ENCODE measurements around the gene SGSM2.
A peak's percentile ranks its signal among the peaks of the same experiment; 100 is the strongest.
"Not testable (repeated sequence)": the region's sequence is repeated elsewhere in the genome, so short reads cannot be mapped to it uniquely, and the experiment has no call there.

Gene SGSM2, protein sequence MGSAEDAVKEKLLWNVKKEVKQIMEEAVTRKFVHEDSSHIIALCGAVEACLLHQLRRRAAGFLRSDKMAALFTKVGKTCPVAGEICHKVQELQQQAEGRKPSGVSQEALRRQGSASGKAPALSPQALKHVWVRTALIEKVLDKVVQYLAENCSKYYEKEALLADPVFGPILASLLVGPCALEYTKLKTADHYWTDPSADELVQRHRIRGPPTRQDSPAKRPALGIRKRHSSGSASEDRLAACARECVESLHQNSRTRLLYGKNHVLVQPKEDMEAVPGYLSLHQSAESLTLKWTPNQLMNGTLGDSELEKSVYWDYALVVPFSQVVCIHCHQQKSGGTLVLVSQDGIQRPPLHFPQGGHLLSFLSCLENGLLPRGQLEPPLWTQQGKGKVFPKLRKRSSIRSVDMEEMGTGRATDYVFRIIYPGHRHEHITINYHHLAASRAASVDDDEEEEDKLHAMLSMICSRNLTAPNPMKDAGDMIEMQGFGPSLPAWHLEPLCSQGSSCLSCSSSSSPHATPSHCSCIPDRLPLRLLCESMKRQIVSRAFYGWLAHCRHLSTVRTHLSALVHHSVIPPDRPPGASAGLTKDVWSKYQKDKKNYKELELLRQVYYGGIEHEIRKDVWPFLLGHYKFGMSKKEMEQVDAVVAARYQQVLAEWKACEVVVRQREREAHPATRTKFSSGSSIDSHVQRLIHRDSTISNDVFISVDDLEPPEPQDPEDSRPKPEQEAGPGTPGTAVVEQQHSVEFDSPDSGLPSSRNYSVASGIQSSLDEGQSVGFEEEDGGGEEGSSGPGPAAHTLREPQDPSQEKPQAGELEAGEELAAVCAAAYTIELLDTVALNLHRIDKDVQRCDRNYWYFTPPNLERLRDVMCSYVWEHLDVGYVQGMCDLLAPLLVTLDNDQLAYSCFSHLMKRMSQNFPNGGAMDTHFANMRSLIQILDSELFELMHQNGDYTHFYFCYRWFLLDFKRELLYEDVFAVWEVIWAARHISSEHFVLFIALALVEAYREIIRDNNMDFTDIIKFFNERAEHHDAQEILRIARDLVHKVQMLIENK

GRCh38 chr17:2336852-2337543 lies at the start of gene SGSM2:
Gene SGSM2 (plus strand): TSS chr17:2337501. CDS start chr17:2337689, 188 bp downstream.
- peak; percentile 80 for DNase-seq

- DNase-seq: no peak
These were observed 47.3 kb upstream of the SGSM2 start for GRCh38 chr17:2289878-2290478.

DNA sequence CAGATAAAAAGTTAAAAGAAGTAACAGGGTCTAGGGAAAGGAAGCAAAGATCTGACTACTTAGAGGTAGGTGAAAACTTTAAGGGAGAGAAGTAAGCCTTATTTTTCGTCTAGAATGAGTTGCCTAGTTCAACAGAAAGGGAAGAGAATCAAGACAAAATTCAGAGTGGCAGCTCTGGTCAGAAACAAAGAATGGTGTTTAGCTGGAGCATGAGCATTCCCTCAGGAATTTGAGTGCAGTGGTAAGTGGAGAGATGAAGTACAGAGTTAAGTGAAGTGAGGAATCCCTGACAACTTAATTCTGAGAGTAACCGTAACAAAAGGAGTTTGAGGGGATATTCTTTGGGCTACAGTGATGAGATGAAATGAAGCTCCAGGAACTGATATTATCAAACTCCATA lies 45.2 kb upstream of the SGSM2 start:
- no peak for DNase-seq

DNA sequence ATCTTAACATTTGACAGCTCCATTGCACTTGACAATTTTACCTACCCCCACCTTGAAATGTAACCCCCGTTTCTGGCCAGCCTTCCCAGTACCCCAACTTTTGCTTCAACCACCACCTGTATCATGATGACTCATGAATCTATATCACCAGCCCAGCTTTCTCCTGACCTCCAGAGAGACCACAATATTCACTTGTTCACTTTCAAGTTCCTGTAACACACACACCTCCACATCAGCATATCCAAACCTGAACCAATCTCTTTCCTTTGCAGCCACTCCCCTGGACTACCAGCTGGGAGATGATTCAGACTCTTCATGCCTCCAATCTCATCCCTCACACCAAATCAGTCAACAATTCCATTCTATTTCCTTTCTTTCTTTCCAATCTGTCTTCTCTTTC lies 41.7 kb upstream of the SGSM2 start:
- DNase-seq: no peak

GRCh38 chr17:2297023-2297422 lies 40.3 kb upstream of the SGSM2 start:
- DNase-seq: no peak

DNA sequence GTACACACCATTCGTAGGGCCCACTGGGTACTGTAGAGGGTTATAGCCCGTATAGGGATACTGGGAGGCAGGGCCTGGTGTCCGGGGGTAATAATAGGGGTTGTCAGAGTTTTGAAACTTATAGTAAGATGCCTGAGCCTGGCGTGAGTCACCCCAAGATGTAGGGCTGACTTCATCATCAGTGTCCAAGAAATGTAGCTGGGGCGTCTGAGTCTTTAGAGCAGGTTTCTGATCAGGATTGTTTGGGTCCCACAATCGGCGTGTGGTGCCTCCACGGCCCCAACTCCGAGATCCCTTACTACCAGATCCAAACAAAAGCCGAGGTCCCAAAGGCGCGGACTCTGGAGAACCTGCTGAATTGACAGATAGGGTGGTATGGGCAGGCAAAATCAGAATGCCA lies 38.2 kb upstream of the SGSM2 start:
- no peak for DNase-seq

- no peak for DNase-seq
These were observed 37.5 kb upstream of the SGSM2 start for GRCh38 chr17:2299756-2300155.

GRCh38 chr17:2302778-2303203 lies 34.5 kb upstream of the SGSM2 start:
- DNase-seq: no peak

DNA sequence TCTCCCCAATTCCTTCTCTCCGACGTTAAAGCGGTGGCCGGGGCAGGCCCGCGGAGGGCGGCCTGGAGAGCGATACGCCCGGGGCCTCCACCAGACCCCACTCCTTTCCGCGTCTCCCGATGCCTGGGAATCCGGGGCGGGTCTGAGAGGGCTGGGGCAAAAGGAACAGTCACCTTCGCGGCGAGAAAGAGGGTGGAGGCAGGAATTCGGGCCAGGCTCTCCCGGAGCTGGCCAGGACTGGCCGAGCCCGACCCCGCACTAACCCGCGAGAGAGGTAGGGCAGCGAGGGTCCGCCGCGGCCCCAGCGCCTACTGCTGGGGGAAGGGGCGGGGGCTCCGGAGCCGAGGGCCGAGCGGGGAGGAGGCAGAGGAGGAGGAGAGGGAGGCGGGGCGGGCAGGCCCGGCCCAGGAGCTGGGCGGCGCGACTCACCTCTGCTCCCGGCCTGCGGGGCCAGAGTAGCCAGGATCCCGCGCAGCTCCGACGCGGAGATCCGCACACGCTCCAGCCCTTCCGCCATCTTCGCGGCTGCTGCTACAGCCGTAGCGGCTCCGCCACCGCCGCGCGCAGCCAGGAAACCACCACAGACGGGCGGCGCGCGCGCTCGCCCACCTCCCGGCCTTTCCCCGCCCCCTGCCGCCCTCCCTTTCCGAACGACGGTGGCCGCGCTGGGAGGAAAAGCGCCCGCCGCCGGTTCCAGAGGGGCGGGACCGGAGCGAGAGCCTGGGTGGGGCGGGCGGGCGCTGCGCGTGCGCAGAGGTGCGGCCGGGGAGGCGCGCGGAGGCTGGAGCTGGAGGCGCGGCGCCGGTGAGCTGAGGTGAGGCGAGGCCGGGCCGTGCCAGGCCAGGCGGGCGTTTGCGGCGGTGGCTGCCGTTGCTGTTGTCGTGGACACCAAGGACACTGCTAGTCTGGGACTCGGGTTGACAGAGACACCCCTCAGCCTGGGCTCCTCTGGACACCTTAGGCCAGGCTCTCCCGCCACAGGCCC lies 33.8 kb upstream of the SGSM2 start, which contains the start of the genes SMG6 and SRR:
TSS of gene SMG6 (minus strand) at position 582 of the 985 bp plus-strand sequence. CDS start at position 517, 65 bp downstream.
TSS of gene SRR (plus strand) at position 747 of the 985 bp plus-strand sequence. CDS start 11,611 bp downstream, outside the sequence.
- DNase-seq: peak; percentile 96

GRCh38 chr17:2304931-2305330 lies 32.4 kb upstream of the SGSM2 start:
- DNase-seq: no peak

GRCh38 chr17:2309338-2310154 lies 27.8 kb upstream of the SGSM2 start:
- no peak for DNase-seq

- no peak for DNase-seq
These were observed 24.6 kb upstream of the SGSM2 start for GRCh38 chr17:2312736-2313135.

DNA sequence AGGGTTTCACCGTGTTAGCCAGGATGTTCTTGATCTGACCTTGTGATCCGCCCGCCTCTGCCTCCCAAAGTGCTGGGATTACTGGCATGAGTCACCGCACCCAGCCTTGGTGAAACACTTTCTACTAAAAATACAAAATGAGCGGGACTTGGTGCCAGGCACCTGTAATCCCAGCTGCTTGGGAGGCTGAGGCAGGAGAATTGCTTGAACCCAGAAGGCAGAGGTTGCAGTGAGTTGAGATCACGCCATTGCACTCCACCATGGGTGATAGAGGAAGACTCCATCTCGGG lies 20.4 kb upstream of the SGSM2 start:
- not testable (repeated sequence) for DNase-seq

- no peak for DNase-seq
These were observed 19.5 kb upstream of the SGSM2 start for GRCh38 chr17:2317796-2318195.

- no peak for DNase-seq
These were observed 18.2 kb upstream of the SGSM2 start for GRCh38 chr17:2319051-2319450.

GRCh38 chr17:2321399-2321798 lies 15.9 kb upstream of the SGSM2 start:
- DNase-seq: no peak

DNA sequence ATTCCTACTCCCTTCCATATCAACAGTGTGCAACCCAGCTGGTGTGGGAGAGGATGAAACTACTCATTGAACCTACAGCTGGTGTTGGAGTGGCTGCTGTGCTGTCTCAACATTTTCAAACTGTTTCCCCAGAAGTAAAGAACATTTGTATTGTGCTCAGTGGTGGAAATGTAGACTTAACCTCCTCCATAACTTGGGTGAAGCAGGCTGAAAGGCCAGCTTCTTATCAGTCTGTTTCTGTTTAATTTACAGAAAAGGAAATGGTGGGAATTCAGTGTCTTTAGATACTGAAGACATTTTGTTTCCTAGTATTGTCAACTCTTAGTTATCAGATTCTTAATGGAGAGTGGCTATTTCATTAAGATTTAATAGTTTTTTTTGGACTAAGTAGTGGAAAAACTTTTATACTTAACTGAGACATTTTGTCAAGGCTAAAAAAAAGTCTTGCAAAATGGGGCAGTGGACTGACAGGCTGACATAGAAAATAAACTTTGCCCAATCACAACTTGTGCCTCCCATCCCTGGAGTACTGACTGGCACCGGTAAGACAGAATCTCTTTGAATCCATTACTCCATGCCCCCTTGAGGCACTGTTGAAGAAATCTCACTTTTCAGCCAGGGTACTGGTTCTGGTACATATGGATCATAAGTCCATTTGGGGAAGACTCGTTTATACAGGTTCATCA lies 13.5 kb upstream of the SGSM2 start:
- no peak for DNase-seq

DNA sequence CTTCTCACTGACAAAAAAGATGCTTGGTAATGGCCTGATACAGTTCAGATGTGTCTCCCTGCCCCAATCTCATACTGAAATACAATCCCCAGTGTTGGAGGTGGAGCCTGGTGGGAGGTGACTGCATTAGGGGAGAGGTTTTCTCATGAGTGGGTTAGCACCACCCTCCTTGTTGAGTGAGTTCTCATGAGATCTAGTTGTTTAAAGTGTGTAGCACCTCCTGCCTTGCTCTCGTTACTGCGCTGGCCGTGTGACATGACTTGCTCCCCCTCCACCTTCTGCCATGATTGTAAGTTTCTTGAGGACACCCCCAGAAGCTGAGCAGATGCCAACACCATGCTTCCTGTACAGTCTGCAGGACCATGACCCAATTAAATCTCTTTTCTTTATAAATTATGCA lies 6.0 kb upstream of the SGSM2 start:
- DNase-seq: no peak

GRCh38 chr17:2335726-2336214 lies 1.5 kb upstream of the SGSM2 start:
- DNase-seq: no peak
